SIG-M5 (cell line): ENCODE data around the gene CRHR2.
"Not testable (repeated sequence)": the region's sequence is repeated elsewhere in the genome, so short reads cannot be mapped to it uniquely, and the experiment has no call there.

Source experiments
- DNase-seq: peaks from one replicate; lab custom pipeline; 2025; lab: John Stamatoyannopoulos, UW

Gene CRHR2

DNA sequence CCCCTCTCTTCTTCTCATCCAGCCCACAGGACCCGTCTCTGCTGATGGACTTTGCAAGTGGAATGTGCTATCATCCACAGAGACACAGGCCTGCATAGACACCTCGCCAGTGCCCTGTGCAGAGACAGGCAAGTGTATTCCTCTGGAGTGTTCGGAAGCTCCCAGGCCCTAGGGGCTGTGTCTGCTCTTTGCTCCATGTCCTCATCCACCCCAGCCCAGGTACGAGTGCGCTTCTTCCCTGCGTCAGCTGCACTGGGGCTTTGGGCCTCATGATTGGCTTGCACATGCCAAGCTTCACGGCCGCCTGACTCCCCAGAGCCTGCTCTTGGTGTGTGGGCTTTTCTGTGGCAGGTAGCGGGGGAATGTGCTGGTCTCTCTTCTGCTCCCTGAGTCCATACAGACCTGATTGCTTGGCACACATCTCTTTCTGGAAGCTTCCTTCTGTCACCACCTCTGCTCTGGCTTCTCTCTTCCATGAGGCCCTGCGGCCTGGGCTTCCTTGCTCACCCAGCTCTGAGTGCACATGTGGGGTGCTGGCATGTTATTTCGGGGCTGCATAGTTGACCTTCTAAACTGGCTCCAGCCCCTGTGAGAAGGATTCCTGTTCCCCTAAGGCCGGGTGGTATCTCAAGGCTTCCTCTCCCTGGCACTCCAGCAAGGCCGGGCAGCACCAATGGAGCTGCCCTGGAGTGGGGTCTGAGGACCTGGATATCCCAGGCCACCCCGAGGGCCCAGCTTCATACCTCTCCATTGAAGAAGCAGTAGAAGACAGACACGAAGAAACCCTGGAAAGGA is 27.8 kb downstream of the CRHR2 start:
- no peak for DNase-seq

DNA sequence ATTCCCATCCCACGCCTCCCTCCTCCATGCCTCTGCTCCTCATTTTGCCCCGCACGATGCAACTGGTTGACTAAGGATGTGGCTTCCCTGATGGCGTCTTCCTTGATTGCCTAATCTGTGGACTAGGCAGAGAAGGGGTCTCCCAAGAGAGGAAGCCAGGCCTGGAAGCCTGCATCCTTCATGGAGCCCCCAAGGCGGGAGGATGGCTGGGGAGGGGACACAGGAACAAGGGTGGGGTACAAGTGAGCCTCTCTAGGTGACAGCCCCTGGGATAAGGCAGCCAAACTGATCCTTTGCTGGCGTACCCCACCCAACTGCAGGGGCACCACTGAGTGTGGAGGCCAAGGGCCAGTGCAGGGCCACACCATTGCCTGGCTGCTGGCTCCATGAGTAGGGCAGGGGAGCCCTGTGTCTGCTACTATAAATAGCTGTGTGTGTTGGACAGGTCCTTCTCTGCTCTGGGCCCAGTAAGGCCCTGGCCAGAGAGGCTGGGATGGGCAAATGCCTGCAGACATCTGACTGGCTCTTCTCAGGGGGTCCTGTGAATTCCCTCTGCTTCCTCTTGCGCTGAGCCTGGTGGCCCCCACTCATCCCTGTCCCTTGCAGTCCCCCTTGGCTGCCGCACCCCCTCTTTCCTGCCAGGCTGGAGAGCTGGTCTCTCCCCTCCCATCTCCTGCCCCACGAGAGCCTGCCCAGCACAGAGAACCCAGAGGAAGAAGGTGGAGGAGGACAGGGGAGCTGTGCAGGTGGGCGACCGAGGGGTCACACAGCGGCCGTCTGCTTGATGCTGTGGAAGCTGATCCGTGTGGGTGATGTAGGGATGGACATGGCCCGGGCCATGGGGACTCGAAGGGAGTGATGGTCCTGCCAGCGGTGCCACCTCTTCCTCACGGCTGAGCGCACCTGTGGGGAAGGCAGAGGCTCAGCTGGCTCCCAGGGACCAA is 29.3 kb downstream of the CRHR2 start:
- no peak for DNase-seq

DNA sequence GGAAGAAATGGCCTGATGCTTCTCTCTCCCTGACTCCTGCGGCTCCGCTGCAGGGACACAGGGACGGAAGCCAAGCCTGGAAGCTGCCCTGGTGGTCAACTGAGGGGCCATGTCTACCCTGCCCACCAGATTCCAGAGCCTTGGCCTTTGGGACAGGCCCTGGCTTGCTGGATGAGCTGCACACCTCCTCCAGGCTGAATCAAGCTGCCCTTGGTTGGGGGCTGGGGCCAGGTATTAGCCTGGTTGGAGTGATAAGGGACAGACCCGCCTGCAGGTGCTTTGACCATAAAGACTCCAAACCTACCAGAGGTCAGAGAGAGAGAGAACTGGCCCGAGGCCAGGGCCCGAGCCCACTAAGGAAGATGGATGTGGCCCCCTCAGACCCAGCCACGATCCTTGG is 30.1 kb downstream of the CRHR2 start:
- DNase-seq, result no peak

DNA sequence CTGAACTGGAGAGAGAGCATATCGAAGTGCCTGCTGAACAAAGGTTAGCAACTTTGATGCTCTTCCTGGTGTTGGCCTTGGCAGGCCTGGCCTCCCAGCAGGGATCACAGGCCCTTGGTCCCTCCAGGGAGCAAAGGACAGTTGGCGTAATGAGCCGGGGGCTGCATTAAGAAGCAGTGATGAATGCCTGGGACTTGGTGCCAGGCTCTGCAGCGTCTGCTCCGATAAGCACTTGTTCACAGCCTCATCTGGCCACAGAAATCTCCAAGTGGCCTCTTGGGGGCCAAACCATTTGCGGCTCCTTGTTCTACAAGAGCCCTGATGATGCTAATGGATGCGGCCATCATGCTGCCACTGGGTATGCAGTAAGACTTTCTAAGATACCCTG is 31.8 kb downstream of the CRHR2 start:
- DNase-seq, result no peak

DNA sequence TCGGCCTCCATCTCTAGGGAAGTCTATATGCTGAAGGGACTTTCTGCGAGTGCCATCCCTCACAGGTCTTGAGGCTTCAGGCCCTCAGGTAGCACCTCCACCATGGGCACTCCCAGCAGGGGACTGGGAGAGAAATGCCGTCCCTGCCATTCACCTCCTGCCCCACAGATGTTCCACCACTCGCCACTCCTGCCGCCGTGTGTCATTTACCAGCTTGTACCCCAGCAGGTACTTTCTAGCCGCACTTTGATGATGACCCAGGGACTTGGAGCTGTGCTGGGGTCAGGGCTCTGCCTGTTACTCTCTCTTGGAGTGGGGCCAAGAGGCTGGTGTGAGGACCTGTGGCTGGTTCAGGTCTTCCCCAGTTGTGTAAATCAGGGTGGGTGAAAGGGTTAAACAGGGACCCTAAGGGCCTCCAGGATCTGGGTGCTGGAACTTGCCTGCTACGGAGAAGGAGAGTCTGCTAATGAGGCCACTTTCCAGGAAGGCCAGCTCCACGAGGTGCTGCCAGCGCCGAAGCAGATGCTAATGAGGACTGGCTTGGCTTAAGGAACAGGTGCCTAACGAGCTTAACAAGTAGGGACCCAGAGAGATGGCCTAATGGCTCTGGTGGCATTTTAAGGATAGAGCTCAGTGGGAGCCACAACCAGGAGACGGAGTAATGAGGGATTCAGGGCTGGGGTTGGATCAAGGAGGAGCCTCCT is 32.4 kb downstream of the CRHR2 start:
- DNase-seq, result no peak

DNA sequence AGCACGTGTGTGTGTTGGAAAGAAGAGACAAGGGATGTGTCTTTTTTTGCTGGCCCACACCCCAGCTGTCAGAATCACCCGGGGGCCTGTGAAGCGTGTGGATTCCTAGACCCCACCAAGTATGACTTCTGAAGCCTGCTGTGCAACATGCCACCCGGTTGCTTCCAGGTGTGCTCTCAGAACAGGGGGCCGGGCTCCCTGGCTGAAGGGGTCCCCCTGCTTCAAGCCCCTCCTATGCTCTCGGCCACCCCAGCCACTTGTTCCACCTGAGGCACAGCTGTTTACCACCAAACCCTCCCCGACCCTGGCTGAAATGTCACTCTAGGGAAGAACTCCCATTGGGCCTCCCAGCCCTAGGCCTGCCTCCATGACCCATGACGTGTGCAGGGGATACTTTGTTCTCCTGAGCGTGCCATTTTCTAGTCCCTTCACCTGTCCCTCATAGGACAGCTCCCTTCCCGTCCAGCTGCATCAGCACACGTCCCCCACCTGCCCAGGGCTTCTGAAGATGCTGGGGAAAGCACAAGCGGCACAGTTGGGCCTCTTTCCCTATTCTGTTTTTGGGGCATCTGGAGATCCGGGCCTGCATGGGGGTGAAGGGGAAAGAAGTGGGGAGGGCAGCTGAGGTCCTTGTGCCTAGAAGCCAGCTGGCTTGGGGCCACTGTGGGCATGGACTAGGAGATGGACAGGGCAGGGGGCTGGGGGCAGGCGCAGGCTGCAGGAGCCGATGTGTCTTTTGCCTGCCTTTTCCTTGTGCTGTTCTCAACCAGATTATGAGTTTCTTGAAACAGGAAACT is 33.3 kb downstream of the CRHR2 start:
- DNase-seq, result no peak

DNA sequence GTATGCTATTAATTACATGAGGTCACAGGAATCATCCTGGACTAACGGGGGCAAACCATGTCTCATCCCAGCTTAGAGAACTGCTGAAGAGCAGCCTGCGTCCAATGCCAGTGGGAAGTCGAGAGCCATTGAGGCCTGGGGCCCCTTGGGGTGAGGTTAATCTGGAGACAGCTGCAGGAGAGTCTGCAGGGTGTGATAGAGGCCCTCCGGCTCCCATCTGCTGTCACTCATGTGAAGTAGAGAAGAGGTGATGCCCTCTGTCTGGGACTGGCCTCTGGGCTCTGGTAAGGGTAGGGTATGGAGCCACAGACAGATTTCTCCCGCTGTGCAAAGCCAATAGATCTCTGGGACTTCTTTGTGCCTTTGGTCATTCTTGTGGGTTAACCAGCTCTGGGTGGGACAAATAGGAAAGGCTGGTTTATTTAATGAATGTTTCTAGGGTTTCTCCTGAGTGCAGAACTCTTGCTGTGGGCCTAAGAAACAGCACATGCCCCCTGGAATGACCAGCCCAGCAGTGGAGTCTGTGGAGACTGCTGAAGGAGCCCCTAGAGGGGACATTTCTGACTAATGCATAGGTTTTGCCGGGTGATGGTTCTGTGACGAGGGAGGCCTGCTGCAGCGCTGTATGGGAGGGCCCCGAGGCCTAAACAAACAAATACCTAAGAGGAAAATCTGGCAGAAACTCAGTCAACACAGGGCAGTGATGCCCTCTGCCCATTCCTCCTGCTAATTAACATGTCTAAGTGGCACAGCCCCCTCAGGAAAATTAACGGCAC is 34.5 kb downstream of the CRHR2 start:
- DNase-seq, result no peak

DNA sequence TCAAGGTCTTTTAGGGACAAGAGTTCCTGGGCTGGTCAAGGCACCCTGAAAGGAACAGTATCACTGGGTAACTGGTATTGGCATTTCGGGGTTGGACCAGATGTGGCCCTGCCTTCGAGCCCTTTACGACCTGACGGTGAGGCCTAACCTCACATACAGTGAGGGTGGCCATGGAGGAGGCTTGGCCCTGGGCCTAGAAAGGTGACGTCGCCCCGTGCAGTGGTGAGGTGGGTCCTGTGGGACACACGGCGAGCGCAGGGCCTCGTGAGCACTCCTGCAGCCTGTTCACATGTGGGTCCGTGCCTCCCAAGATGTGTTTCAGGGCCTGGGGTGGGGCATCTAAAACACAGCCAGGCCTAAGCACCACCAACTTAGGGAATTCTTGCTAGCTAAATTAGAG is 36.1 kb downstream of the CRHR2 start:
- no peak for DNase-seq

DNA sequence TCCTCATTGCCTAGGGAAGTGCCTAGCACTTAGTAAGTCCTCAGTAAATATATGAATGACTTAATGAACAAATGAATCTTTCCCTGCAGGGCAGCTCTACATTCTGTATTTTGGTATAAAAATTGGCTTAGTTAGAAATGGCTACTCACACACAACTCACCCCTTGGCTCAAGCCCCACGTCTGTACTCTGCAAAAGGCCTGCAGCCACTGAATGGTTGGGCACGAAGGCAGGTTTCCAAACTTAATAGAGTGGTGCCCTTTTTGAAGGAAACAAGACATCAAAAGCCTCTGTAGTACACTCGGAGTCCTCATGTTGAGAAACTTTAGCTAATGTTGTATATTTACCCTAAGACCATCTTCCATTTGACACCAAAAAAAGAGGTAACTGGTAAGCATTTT is 36.6 kb downstream of the CRHR2 start:
- no peak for DNase-seq

DNA sequence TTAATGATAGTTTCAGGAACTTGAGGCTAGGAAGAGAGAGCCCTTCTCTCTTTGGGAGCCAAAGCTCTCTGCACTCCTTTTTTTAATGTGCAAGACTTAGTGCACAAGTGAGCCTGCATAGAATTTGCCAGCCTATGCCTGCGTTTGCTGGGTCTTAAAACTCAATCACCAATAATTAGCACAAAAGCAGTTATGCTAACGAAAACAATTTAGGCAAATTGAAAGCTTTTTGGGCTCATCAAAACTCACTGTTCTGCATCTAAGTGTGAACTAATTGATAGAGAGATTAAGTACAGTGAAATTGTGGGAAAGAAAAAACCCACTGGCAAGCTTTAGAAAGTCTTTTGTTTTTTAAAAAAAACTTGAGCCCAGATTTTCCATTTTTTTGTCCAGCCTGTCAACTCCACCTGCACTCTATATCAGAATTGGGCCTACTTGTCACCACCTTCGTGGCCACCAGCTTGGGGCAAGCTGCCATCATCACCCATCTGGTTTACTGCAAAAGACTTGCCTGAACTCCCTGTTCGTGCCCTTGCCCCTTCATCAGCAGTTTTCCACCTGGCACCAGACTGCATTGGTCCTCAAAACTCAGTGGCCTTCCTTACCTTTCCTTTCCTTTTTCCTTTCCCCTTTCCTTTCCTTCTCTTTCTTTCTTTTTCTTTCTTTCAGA is 37.8 kb downstream of the CRHR2 start:
- DNase-seq, result no peak

DNA sequence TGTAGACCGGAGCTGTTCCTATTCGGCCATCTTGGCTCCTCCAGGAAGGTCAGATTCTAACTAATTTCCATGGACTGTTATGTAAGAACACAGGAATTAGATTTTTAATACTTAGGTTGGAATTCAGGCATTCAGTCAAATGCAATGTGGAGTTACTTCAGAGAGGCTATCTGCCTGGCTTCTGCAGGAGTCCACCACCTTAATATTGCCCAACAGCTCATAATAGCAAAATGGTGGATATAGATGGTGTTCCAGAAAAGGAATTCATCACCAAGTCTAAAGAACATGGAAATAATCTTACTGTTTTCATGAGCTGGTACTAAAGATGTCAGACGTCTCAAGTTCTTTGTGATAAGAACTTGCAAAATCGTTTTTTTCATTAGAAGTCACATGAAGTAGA is 39.5 kb downstream of the CRHR2 start:
- no peak for DNase-seq

DNA sequence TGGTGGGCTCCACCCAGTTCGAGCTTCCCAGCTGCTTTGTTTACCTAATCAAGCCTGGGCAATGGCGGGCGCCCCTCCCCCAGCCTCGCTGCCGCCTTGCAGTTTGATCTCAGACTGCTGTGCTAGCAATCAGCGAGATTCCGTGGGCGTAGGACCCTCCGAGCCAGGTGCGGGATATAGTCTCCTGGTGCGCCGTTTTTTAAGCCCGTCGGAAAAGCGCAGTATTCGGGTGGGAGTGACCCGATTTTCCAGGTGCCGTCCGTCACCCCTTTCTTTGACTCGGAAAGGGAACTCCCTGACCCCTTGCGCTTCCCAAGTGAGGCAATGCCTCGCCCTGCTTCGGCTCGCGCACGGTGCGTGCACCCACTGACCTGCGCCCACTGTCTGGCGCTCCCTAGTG is 39.9 kb downstream of the CRHR2 start:
- not testable (repeated sequence) for DNase-seq

DNA sequence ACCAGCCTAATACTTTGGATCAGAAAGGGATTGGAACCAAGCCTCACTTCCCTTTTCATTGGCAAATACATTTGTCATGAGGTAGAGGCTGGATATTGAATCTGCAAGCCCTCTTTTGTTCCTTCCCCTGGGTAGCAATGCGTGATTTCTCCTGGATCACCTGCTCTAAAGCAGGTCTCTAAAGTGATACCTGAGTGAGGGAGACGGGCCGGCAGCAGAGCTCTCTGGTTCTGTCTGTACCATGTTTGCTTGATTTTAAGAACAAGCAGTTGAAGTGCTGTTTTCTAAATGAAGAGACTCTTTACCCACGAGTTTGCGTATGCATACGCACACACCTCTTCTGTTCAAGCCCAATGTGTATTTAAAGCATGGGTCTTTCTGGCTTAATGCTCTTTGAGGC is 46.5 kb downstream of the CRHR2 start:
- DNase-seq, result no peak

DNA sequence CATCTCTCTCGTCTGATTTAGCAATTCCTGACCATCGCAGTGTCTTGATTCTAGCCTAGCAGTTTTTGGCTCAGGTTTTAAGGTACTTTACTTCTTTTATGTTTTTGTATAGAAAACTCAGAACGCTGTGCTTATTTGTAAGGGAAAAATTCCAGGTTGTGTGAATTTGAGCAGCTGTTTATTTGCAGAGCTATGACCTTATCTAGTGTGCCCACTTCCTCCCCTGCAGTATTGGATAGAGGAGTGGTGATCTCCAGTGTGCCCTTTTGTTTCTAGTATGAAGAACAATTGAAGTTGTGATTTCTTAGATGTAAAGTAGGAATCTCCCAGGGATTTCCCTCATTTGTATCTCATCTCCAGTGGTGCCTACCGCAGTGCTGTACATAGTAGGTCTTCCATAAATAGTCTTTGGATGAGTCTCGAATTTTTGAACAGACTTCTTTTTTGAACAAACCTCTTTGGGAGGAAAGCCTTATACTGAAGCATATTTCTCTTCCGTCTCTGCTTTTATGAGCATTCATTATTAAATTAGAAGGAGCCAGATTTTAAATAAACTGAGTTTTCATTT is 47.5 kb downstream of the CRHR2 start:
- DNase-seq, result no peak

DNA sequence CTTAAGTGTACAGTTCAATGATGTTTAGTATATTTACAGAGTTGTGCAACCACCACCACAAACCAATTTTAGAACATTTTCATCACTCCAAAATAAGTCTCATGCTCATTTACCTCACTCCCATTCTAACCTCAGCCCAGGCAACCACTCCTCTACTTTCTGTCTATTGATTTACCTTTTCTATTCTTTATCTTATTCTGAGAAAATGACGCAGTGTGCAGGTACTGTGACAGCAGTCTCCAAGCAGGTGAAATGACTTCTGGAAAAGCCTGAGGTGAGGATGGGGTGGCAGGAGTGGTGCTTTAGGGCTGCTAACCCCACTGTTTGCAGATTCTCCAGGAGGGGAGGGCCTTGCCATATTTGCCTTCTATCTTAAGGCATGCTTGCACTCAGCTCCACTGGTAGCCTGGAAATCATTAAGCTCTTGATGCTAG is 48.0 kb downstream of the CRHR2 start:
- DNase-seq, result no peak

DNA sequence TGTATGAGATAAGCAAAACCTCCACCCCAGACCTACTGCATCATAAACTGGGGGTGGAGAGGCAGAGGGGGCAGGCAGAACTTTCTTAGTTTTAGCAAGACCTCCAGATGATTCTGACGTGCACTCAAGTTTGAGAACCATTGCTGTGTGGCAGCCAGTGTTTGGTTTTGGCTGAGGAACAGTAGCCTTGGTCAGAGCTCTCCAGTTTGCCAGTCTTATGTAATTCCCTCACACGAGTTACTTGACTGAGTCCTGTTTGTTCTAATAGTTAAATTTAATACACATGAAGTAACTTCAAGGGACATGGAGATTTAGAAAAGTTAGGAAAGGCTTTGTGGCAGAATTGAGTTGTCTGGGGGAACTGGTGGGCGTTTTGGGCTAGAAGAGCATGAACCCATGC is 49.0 kb downstream of the CRHR2 start:
- no peak for DNase-seq

DNA sequence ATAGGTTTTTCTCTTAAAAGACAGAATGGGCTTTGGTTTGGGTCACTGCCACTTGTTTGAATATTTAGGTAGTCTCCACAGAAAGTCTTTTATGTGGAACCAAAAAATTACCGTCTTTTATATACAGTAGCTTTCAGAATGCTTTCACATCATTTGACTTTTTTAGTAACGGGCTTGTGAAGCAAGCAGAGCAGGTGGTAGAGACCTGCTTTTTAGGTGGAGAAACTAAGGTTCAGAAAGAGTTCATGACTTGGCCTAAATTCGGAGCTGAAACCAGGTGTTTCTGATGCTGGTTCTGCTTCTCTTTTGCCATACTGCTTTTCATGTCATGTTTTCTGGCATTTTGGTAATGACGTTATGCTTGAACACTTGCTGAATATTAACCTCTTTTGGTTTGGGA is 51.3 kb downstream of the CRHR2 start:
- no peak for DNase-seq

DNA sequence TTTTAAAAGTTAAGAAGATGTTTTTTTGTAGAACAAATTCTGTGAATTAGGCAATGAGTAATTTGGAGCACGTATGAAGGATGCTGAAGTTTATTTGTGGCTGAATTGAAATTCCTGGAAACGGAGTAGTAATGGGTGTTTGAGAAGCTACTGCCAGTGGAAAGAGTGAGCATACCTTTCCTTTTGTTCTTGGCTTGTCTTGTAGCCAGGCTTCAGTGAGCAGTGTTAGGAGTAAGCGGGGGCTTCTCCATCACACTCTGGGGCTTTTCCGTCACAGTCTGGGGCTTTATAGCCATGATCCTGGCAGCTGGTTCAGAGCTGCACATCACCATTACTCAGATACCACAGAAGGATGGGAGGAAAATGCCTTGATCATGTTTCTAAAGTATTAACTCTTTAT is 55.2 kb downstream of the CRHR2 start:
- no peak for DNase-seq

DNA sequence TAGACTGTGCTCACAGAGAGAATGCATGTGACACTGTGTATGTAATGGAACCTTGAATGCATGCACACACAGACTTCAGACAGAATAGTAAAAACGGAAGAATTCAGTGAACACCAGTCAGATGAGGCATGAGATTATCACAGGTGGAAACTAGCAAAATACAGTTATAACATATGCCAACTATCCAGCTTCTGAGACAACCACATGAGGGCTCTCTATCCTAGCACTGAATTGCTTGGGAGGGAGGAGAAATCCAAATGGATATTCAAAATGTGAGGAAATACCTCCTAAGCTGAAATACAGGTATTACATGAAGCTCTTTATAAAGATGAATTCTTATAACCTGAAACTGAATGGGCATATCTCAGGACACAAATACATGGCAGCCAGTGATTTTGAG is 57.0 kb downstream of the CRHR2 start:
- DNase-seq, result no peak

DNA sequence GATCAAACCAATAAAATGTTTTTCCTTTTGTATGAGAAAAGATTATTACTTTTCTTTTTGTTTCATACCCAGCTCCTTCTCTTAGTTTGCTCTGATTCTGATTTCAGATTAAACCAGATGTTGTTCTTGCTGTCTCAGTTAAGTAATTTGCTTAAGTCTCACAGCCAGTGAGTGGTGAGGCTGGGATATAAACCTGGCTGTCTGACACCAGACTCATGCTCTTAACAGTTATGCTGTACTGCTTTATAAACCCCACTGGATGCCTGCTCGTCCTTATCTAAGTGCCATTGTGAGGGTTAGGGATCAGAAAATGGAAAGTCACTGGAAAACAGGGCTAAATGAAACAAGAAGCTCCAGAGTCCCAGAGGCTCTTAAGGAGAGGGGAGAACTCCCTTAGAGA is 63.3 kb downstream of the CRHR2 start:
- DNase-seq, result no peak
